Measurements from ENCODE around the gene IL31. TPM values are rescaled to one million over a fixed set of nuclear protein-coding genes. Genes with fewer than 3 reads are reported as not detected.

IL31 gene
- total and polyA plus RNA-seq, 2 donors (not counting 3 experiments of a cell fraction or from before 2014, with no cell fraction given), result not detected

GRCh38 chr12:122125452-122126341 is 48.3 kb downstream of the IL31 start:
- TF ChIP-seq MAX (IDR thresholded peaks at IDR 0.05; ENCODE audit: insufficient read depth, insufficient read length) (no peak), JUN (IDR thresholded peaks at IDR 0.05; ENCODE audit: borderline replicate concordance, insufficient read depth, insufficient read length, low read depth) (no peak), EZH2 (IDR thresholded peaks at IDR 0.05; ENCODE audit: borderline replicate concordance, low read depth, low read length, severe bottlenecking) (no peak), POLR2A (IDR thresholded peaks at IDR 0.05; ENCODE audit: low read depth, low read length) (no peak), POLR2AphosphoS5 (IDR thresholded peaks at IDR 0.05; ENCODE audit: insufficient read depth, low read depth, low read length) (no peak), MYC (IDR thresholded peaks at IDR 0.05; ENCODE audit: low read depth, low read length) (no peak), CTCF (IDR thresholded peaks at IDR 0.05; ENCODE audit: extremely low read depth in 1 of 2, insufficient read depth in 1 of 2, low read depth in 1 of 2, low read length in 2 of 2) (no peak), GATA2 (IDR thresholded peaks at IDR 0.05; ENCODE audit: insufficient read depth, insufficient read length, low read depth, low read length) (no peak), FOS (IDR thresholded peaks at IDR 0.05; ENCODE audit: borderline replicate concordance, insufficient read depth, low read length) (no peak)
- Histone ChIP-seq H3K79me2 (ENCODE audit: control insufficient read depth, insufficient read depth, low read length) (peaks cover 26% of the 10 kb centered on the region), H2AFZ (ENCODE audit: low read depth, low read length) (no peak overlapping the region), H3K27me3 (ENCODE audit: control insufficient read depth in 2 of 2, insufficient read depth in 2 of 2, low read length in 2 of 2) (no peaks in the 10 kb centered on the region), H3K9me1 (replicated peaks; ENCODE audit: control insufficient read depth, extremely low read depth, insufficient read depth, low read length) (no peaks in the 10 kb centered on the region), H3K36me3 (ENCODE audit: control insufficient read depth in 2 of 2, extremely low read depth in 1 of 2, insufficient read depth in 2 of 2, low read length in 2 of 2) (peaks cover 0 to 29% of the 10 kb centered on the region in 2 experiments), H3K4me3 (replicated peaks in 1 of 3; ENCODE audit: insufficient read depth in 1 of 3, low read depth in 1 of 3, low read length in 3 of 3) (no peak overlapping the region), H3K9ac (replicated peaks; ENCODE audit: extremely low read depth, insufficient read depth, low read length) (no peak overlapping the region), H3K9me3 (replicated peaks; ENCODE audit: control insufficient read depth, insufficient read depth, low read length) (no peaks in the 10 kb centered on the region), H3K4me1 (ENCODE audit: control insufficient read depth, extremely low read depth, insufficient read depth, low read length) (peaks cover 6% of the 10 kb centered on the region), H3K4me2 (ENCODE audit: insufficient read depth, low read length) (no peak overlapping the region), H4K20me1 (replicated peaks; ENCODE audit: control insufficient read depth, extremely low read depth, insufficient read depth, low read length) (no peaks in the 10 kb centered on the region), H3K27ac (ENCODE audit: insufficient read depth, low read depth, low read length) (no peak overlapping the region)
- no TSS peak for BruUV-seq (replicated peaks)
- dilution Hi-C loops (cut with MboI; ENCODE audit: extremely low pct_ligation_motif_present, low sequenced_read_pairs), result no loop called here
- intact Hi-C loops (cut with micrococcal nuclease), result no loop called here
- ChIA-PET CTCF (interaction anchor here (0.8 to 6.2 kb wide), 3 partner anchors 14 to 71 kb away, joined by 3 to 156 read pairs (median 8); no protein-coding TSS in a partner anchor), POLR2A (no interaction called here)
- FAIRE-seq (no peak), DNase-seq (ENCODE audit: low read depth, low spot score) (no peak)

All from endothelial cell of umbilical vein (primary cell).